Measurements from ENCODE around the gene PEPD.

GRCh38 chr19:33387351-33388230 is 134.0 kb downstream of the PEPD start:
- TF ChIP-seq CTCF (IDR thresholded peaks at IDR 0.05; ENCODE audit: low read length) (no peak), EZH2 (IDR thresholded peaks at IDR 0.05; ENCODE audit: borderline replicate concordance, low read length) (no peak)

All from OCI-LY1 (cell line).